Testis (tissue), 3 donors: Measurements from ENCODE around the gene RBM20. TPM values are rescaled to one million over a fixed set of nuclear protein-coding genes. Genes with fewer than 3 reads are reported as not detected.

Source experiments
- DNase-seq: peaks from one replicate; pipeline ENCODE4 v3.0.0-alpha.2; 2019
- H3K27ac ChIP-seq, 2 donors: fragments of 200-600 bp; sonication (generic); one replicate each; pipeline ENCODE4 v1.5.1; 2019
- H3K27me3 ChIP-seq: fragments of 200-600 bp; sonication (generic); one replicate; pipeline ENCODE4 v1.5.1; 2019
- H3K36me3 ChIP-seq: fragments of 200-600 bp; sonication (generic); one replicate; pipeline ENCODE4 v1.5.1; 2017; ENCODE audit warnings: low read depth; ENCODE audit errors: missing control alignments
- H3K4me1 ChIP-seq: fragments of 200-600 bp; sonication (generic); one replicate; pipeline ENCODE4 v1.5.1; 2019
- H3K4me3 ChIP-seq, 2 donors: fragments of 200-600 bp; sonication (generic); one replicate each; pipeline ENCODE4 v1.5.1; 2017 to 2019
- H3K9me3 ChIP-seq: fragments of 200-600 bp; sonication (generic); one replicate; pipeline ENCODE4 v1.5.1; 2017
- CTCF ChIP-seq, 3 experiments: fragments of 450-650 bp in 2 of 3; fragments of 200-600 bp in 1 of 3; sonication (generic) in 1 of 3; IDR thresholded peaks; one replicate each; pipeline ENCODE4 v1.5.1; 2016 to 2019; ENCODE audit warnings: antibody characterized with exemption in 3 of 3, mild to moderate bottlenecking in 2 of 3, moderate library complexity in 1 of 3
- POLR2A ChIP-seq: fragments of 450-650 bp; IDR thresholded peaks from one replicate; pipeline ENCODE4 v1.6.1; 2017; ENCODE audit warnings: antibody characterized with exemption, mild to moderate bottlenecking, moderate library complexity
- WGBS, 2 donors: methylation state at CpG; one replicate each; pipeline ENCODE4 v1.1.5; 2018; 5-methylcytosine and 5-hydroxymethylcytosine counted together
- intact Hi-C: fragments of 100-400 bp; cut with DNase I; formaldehyde crosslinking; loops from one replicate; pipeline ENCODE4 v1.15.1; 2023; ENCODE audit warnings: low total_unique reads
- polyA plus RNA-seq: library from polyadenylated mRNA; stranded (reverse); fragments of 350-450 nt; fragmentation: Illumina TruSeq; extraction: RNeasy Lipid Tissue Mini Kit (QIAGEN cat#74804); gene quantifications from one replicate; pipeline ENCODE4 v1.2.3, GENCODE V29; 2014; ENCODE audit warnings: low read depth, low replicate concordance; ENCODE audit not compliant: insufficient read depth
- total RNA-seq, 2 donors: library from RNA; depleted of rRNA; stranded (reverse); fragments of >200 nt; gene quantifications; one replicate each; pipeline ENCODE4 v1.2.3, GENCODE V29; 2016

Gene RBM20
- total and polyA plus RNA-seq, 3 donors from 2014 or later, result 1.7 to 5.3 (median 3.1) TPM

DNA sequence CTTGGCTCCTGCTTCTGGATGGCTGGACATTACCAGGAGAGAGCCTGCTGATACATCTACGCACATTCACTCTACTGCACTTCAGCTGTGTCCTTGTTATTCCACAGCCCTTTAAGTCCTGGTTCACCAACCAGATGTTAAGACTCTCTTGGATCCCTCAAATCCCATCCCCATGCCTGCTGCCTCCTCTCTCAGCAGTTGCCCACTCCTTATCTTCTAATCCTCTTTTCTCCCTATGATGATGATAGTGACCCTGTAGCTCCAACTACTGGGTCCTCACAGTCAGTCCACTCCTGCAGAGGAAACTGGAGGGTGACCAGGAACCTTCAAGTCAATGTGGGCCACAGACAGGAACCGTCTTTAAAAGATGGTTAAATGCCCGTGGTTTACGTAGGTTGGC is 131.3 kb downstream of the RBM20 start:
- 94 to 97% methylated on average over 4 of the region's 4 CpGs for WGBS, 2 donors
- Histone ChIP-seq H3K27ac (no peak overlapping the region), H3K4me1 (no peaks in the 10 kb centered on the region), H3K27me3 (no peaks in the 10 kb centered on the region), H3K9me3 (no peaks in the 10 kb centered on the region), H3K4me3 (no peak overlapping the region), H3K36me3 (no peaks in the 10 kb centered on the region)
- intact Hi-C loops, result no loop called here
- no peak for DNase-seq
- TF ChIP-seq CTCF (IDR thresholded peaks at IDR 0.05) (no peak), POLR2A (no peak)

GRCh38 chr10:110777017-110777416 is 132.9 kb downstream of the RBM20 start:
- intact Hi-C loops, result no loop called here
- Histone ChIP-seq H3K4me1 (no peaks in the 10 kb centered on the region), H3K27ac (no peak overlapping the region), H3K36me3 (no peaks in the 10 kb centered on the region), H3K27me3 (no peaks in the 10 kb centered on the region), H3K9me3 (no peaks in the 10 kb centered on the region), H3K4me3 (no peak overlapping the region)
- 75 to 78% methylated on average over 3 of the region's 3 CpGs for WGBS, 2 donors
- TF ChIP-seq POLR2A, result no peak
- no peak for DNase-seq

- H3K27me3 ChIP-seq, result no peaks in the 10 kb centered on the region
- DNase-seq, result no peak
- TF ChIP-seq CTCF (IDR thresholded peaks at IDR 0.05), result no peak
- TF ChIP-seq POLR2A, result no peak
- no peaks in the 10 kb centered on the region for H3K4me1 ChIP-seq
- 84 to 92% methylated on average over 4 of the region's 4 CpGs for WGBS, 2 donors
- H3K4me3 ChIP-seq, result no peak overlapping the region
- intact Hi-C loops, result no loop called here
- no peaks in the 10 kb centered on the region for H3K9me3 ChIP-seq
- no peak overlapping the region for H3K27ac ChIP-seq
- H3K36me3 ChIP-seq, result no peaks in the 10 kb centered on the region
These were observed 133.5 kb downstream of the RBM20 start for GRCh38 chr10:110777661-110778060.

DNA sequence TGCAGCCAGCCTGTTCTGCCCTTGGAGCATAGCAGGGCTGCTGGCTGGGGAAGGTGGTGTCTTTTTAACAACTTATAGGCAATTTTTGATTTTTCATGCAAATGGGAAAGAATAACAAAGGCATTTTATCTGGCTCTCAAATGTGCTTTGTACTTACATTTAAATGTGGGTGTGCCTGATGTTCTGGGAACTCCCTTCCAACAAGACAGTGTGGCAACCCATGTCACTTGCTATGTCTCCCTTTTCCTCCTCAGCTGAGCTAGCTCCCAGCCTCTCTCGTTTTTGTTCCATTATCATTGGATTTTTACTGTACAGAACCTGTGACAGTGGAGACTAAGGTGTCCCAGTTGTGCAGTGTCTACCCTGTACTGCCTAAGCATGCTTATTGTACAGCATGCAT is 134.1 kb downstream of the RBM20 start:
- WGBS, 2 donors, result 62 to 85% methylated on average over 1 of the region's 1 CpG
- intact Hi-C loops, result no loop called here
- Histone ChIP-seq H3K27ac (no peak overlapping the region), H3K9me3 (no peaks in the 10 kb centered on the region), H3K36me3 (no peaks in the 10 kb centered on the region), H3K4me3 (no peak overlapping the region), H3K4me1 (peaks cover under 1% of the 10 kb centered on the region), H3K27me3 (no peaks in the 10 kb centered on the region)
- DNase-seq, result no peak
- TF ChIP-seq POLR2A (no peak), CTCF (IDR thresholded peaks at IDR 0.05) (no peak)

DNA sequence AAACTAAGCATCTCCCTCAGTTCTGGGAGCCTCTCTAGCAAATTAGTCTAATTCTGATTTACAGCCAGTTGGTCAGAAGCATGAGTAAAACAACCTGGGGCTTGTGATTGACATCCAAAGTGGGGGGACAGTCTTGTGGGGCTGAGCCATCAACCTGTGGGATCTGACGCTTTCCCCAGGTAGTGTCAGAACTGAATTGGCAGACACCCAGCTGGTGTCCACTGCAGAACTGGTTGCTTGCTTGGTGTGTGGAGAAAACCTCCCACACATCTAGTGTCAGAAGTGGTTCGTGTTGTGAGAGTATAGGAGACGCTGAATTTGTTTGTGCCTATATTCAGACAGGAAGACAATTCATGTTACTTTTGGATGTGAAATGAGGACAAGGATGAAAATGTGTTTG is 135.4 kb downstream of the RBM20 start:
- intact Hi-C loops, result no loop called here
- Histone ChIP-seq H3K9me3 (no peaks in the 10 kb centered on the region), H3K36me3 (no peaks in the 10 kb centered on the region), H3K4me3 (no peak overlapping the region), H3K4me1 (peaks cover 7% of the 10 kb centered on the region), H3K27ac (no peak overlapping the region), H3K27me3 (no peaks in the 10 kb centered on the region)
- TF ChIP-seq POLR2A (no peak), CTCF (IDR thresholded peaks at IDR 0.05) (no peak)
- 52 to 61% methylated on average over 3 of the region's 3 CpGs for WGBS, 2 donors
- DNase-seq, result no peak
